Stimulated activated CD8-positive, alpha-beta memory T cell treated with anti-CD3 and anti-CD28 coated beads, Interleukin-4, amount 100 ng/mL, for 4 hours (primary cell): Measurements from ENCODE around the gene PRDM1.

Experiments
- DNase-seq, 2 donors: peaks; one replicate each; pipeline ENCODE4 v3.0.0-alpha.2; 2020; ENCODE audit warnings: low read depth in 2 of 2, low spot score in 1 of 2

Gene PRDM1

DNA sequence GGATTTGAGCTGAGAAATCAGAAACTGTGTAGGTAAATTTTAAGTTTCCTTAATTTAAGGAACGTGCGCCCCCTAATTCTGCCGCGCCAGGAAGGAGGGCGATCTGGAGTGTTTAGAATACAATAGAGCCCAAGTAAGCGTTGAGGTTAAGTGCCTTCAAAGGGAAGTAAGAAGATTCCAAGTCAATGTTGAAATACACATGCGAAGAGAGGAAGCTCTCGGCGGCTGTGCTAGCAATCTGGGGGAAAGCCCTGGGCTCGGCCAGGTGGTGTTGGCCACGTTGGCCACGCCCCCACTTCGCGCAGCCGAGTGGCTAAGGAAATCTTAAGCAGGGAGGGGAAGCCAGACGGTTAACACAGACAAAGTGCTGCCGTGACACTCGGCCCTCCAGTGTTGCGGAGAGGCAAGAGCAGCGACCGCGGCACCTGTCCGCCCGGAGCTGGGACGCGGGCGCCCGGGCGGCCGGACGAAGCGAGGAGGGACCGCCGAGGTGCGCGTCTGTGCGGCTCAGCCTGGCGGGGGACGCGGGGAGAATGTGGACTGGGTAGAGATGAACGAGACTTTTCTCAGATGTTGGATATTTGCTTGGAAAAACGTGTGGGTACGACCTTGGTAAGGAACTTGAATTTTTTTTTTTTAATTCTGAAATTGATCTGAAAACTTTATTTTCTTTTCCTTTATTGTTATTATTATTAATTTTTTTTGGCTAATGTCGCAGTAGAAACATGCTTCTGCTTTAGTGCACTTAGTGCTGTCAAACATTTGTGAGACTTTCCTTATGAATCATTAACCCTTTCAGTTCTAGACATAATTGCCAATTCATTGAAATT is at the start of gene PRDM1:
PRDM1 (plus strand) TSS at position 353 of the 830 bp plus-strand sequence; CDS start at position 571, 218 bp downstream.
- peak in 1 of 2 donors; percentile 64 for DNase-seq

DNA sequence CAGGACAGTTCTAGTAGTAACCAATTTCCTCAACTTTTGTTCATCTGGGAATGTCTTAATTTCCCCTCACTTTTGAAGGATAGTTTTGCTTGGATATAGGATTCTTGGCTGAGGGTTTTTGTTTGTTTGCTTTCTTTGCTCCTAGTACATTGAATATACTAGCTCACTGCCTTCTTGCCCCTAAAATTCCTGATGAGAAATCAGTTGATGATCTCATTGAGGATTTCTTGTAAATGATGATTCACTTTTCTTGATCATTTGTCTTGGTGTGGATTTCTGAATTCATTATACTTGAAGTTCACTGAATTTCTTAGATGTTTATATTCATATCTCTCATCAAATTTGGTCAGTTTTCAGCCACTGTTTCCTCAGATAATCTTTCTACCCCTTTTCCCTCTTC is 49.1 kb upstream of the PRDM1 start:
- DNase-seq: no peak

DNA sequence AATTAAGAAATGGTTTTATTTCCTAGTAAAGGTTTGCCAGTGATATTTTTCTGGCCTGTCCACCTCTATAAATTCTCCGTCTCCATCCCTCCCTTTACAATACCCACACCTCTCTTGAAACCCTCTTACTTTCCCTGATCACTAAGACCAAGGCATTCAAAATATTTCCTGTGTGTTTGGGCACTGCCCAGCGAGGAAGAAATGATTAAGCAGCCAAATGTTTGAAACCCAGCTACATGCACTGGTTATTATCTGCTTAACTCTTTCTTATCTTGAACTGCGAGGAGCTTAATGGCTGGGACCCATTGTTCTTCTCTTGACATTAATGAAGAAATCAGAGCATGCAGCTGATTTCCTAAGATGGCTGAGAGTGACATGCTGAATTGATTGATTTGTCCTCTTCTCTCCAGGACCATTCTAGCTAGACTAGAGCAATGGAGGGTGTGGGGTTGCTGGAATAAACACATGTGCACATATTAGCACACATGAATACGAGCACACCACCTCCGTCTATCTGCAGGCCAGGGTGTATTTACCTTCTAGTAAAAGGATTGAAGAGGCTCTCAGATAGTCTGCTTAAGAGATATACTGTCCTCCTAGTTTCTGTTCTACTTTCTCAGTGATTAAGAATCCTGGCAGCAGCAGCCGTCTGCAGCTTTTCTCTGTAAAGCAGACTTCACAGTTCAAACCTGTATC is 46.1 kb upstream of the PRDM1 start:
- DNase-seq: no peak

DNA sequence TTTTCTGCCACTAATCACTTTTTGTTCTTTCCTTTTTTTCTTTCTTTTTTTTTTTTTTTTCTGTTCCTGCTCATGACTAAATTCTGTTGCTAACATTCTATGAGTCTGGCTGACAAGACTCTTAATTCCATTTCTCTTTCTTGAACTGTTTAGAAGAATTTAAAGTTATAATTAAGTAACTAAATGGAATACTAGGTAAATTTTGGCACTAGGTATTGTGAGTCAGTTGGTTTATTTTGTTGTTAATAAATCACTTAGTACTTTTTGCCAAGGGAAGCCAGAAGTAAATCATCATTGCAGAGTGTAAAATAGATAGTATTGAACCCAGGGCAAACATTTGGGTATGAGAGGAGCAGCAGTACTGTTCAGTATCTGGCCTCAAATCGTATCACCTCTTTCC is 42.0 kb upstream of the PRDM1 start:
- DNase-seq: no peak

DNA sequence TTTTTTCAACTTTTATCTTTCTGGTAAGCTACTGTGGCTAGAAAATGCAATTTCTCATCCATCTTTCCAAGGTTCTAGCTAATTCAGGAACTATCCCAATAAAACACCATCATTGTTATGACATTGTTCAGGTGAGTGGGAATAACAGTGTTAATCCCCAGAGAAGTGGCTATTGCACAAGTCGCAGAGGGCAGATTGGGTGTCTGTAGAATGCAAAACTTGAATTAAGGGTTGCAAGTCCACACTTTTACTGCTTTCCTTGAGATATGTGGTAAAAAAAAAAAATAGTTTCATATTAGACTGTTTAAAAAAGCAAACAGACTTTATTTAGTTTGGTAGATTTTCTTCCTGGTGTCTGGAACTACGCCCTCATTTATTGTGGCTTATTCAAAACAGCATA is 41.1 kb upstream of the PRDM1 start:
- no peak for DNase-seq

DNA sequence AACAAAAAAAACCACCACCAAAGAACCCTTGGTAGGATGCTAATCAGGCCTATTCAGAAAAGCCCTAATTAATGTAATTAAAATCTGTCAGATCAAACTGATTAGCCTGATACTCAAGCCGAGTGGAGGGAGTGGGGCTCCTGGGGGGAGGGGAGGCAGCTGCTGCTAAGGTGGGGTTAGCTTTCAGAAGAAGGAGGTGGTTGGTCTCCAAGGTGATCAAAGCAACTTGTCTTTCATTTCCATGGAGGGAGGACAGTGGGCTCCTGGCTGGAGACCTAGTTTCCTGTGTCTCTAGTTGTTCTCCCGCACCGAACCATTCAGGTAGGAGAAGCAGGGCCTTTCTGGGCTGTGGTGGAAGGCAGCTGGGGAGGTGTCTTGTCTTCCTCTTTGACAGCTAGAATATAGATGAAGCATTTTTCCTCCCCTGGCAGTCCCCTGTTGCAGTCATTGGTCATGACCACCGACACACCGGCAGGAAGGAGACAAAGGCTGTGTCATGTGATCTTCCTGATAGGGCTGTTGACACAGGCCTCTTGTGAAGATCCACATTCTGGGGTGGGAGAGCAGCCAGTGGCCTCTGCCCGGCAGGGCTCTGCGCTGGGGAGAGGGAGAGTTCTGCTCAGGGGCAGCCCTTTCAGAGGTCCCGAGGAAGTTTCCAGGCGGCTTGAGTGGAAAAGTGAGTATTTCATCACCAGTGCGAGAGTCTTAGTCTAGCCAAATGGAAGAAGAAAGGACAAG is 39.9 kb upstream of the PRDM1 start:
- no peak for DNase-seq

DNA sequence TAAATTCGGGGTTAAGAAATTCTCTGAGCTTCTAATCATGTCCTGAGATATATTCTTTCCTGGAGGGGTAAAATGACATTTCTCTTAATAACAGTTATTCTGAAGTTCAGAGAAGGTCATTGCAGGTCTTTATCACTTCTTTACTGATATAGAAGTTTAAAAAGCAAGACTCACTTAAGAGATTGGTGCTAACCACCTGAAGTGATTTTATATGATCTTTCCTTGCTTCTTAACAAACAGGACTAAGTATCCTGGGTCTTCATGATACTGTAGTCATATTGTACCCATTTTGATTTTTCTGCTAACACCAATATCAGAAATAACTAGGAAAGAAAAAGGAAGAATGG is 39.3 kb upstream of the PRDM1 start:
- no peak for DNase-seq

DNA sequence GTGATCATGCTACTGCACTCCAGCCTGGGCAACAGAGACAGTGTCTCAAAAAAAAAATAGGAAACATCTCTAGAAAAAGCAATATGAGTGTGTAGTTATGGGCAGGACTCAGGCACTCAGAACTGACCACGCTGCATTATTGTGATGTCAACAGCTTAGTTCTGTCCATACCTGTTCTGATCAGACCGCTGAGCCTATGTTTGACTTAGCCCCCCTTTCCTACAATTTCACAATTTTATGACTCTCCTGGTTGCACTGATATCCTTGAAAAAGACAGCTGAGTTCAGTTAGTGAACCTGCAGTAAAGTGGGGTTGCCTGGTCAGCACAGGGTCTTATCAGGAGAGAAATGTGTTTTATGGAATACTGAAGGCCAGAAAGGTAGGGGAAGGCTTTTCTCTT is 37.8 kb upstream of the PRDM1 start:
- DNase-seq: no peak

DNA sequence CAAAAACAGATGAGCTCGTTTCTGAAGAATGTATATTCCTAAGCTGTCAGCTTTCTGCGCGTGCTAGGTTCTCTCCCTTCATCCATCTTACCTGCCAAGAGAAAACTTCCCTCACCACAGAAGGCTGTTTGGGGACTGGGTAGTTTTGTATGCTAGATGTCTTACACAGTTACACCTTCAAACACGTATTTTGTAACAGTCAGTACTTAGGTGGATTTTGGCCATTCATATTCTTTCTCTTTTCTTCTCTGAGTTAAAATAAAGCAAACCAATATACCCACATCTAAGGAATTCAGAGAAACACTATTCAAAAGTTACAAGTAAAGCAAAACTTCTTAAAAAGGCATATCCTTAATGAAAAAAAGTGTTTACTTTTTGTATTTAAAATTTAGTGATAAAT is 35.6 kb upstream of the PRDM1 start:
- DNase-seq: no peak

DNA sequence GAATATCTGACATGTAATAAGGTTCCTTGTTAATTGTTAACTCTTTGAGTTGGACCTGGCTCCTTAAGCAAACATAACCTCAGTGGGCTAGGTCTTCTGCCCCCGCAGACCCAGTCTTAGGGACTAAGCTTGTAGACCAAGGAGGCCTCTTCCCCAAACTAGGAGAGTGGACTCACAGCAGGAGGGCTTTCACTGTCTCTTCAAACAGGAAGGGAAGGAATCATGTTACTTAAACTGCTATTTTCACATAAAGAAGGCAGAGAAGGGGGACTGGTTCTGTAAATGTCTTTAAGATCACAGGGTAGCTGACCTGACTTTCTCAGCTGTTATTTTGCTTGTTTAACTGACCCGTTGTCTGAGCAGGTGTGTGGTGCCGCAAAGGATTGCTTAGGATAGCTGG is 34.9 kb upstream of the PRDM1 start:
- DNase-seq: no peak

DNA sequence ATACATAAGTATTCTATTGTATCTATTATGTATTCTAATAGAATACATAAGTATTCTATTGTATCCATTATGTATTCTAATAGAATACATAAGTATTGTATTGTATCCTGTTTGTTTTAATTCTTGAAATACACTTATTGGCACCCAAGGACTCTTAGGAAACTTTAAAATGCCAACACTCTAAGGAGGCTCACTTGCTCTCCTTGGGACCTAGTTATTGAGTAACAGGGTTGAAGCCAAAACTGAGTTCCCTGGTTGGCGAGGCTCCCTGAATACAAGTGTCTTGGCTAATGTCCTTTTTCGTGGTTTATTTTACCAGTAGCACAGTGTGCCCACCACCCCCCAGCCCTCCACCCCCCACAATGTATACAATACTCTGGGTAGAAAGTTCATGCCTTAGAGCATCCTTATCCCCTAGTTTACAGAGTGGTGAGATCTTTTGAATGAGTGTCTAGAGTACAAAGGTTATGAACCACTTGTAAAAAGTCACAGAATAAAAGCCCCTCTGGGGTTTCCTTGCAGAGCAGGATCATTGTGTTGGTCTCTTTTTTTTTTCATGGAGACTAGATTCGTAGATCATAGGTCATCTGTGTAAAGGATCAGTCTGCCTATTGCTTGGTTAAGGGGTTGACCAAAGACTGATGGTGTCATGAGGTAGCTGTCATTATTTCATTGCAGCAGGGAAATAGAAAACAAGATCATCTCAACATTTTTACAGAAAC is 32.5 kb upstream of the PRDM1 start:
- DNase-seq: no peak

DNA sequence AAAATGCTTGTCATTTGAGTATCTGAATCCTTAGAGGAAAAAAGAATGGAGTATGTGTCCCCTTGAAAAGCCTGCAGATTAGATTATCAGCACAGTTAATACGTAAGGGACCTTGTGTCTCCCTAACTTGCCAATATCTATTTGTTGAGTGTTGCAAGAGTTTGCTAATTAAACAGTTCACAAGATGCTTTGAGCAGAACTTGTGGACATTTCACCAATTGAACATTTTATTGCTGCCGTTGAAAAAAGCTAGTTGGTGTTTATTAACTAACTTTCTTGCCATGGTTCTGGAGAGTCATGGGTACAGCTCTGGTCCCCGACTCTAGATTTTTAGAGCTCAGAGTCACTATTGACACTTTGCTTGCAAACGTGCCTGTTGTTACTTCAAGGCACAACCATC is 30.6 kb upstream of the PRDM1 start:
- no peak for DNase-seq

DNA sequence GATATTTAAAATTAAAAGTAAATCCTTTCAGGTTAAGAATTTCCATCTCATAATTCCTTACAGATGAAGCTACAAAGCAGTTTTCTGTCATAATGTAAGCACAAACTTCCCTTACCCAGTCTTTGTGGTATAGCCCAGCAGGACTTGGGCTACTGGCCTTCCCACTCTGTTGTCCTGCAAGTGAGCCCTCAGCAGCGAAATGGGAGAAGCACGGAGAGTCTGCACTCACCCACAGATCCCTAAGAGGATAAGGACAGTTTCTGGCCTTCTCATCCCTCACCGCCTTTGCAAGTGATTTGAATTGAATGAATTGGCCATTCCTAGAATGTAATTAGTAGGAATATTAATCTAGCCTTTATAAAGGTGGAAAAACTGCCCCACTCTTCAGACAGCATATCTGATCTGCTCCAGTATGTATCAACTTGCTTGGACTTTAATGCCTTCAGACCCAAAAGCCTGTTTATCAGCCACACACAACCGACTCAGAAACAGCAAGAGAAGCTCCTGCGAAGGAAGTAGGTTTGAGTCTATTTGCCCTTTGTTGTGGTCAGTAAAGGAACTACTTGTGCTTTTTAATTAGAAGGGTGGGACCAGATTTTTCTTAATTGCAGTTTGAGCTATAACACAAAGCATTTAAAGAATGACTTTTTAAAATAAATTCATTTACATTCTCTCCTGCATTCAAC is 29.9 kb upstream of the PRDM1 start:
- DNase-seq: no peak

DNA sequence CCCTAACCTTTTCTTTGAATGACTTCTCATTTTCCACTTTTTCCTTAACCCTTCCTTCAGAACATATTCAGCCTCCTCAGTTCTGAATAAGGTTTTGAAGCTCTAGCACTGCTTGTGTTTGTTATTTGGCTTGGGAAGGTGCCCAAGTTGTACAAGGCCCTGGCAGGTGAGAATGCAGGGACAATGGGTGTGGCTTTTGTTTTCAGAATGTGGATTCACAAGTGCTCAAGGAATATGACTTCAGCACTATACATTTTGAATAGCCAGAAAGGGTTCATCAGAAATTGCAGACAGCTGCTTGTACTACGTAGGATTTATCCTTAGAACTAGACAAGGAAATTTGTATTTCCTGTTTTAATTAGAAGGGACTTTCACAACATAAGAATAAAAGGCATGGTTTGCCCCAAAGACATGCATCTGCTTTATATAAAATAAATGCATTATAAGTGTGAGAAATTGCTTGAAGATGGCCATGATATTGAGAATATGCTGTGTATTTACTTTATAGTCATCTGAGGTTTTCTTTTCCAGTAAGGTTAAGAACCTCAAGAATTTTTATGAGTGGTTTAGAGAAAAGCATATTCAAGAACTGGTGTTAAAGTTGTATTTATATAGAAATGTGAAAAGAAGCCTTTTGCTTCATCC is 29.3 kb upstream of the PRDM1 start:
- DNase-seq: no peak

DNA sequence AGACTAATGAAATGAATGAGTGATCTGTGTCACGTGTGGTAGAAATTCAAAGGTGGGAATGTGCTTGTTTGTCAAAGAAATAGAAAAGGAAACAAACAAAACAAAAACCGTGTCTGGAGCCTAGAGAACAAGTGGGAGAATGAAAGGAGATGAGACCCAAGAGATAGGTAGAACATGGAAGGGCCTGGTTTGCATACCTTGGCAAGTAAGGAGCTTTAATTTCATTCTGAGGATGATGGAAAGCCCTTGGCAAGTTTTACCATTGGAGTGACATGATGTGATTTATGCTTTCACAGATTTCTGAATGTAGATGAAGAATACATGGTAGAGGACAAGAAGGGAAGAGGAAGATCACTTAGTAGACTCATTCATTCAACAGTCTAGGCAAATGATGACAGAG is 26.8 kb upstream of the PRDM1 start:
- DNase-seq: no peak

DNA sequence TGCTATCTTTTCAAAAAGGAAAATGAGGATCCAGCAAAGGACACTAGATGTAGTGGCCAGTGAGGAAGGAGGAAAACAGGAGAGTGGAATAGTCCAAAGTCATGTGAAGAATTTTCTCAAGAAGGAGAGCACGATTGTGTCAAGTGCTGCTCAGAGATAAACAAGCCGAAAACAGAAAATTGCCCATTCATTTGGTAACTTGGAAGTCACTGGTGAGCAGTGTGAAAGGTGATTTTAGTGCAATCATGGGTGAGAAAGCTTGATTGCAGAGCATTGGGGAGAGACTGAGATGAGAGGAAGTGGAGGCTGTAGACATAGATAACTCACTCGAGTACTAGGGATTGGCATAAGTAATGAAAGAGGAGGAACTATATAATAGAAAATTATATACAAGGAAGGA is 26.0 kb upstream of the PRDM1 start:
- no peak for DNase-seq

DNA sequence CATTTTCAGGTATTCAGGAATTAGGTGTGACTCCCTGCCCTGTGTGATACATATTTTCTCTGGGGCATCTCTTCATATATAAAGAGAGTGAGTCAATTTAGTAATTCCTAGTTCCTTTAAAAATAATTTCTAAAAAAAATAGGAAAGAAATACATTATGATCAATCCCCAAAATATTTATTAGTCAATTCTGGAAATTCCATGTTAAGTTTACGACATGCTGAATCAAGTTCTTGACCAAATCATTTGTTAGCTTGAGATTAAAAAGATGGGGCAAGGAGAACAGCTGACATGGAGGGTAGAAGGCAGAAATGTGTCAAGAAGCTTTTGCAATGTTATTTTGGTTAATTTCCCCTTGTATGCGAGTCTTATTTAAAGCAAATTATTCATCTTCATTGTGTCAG is 22.7 kb upstream of the PRDM1 start:
- DNase-seq: no peak

DNA sequence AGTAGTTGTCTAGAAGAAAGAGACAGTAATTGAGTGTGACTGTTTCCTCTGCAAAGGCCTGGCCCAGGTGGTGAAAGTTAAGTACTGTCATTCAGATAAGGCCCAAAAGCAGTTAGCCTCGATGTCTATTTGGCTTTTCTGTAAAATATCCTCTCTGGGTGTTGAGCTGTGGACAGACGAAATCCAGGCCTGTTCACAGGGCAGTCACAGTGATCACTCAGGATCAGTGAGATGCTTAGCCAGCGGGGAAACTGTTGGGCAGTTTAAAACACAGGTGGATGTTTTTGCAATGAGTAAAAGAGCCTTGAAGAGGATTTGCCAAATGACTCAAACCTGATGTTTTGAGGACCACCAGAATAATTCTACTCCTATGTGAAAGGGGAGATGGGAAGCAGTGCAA is 22.0 kb upstream of the PRDM1 start:
- DNase-seq: no peak

DNA sequence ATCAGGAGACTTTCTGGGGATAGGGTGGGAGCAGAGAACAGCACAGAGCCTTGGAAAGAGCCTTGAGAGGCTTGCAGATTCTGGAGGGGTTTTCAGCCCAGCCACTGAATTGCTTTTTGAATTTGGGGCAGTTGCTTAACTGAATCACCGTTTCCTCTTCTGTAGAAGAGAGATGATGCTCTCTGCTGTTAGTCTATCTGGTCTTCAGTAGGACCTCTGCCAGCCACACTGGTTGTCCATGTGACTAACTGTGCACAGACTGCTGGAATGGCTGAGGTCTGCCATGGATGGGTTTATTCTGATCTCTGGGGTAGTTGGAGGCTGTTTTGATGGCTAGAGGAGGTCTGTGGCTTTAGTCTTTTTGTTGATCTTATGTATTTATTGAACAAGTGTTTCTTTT is 21.4 kb upstream of the PRDM1 start:
- DNase-seq: no peak

DNA sequence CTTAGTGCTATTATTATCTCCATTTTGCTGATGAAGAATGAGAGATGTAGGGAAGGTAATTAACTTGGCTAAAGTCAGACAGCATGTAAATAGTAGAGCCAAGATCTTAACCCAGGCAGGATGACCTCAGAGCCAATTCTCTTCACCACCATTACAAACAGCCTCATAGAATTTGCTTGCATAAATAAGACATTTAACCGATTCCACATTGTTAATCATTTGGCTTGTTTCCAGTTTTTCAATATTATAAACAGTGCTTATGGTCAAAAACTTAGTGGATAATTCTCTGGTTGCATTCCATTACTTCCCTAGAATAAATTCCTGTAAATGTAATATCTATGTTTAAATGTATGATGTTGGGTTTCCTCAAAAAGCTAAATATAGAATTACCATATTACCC is 19.1 kb upstream of the PRDM1 start:
- DNase-seq: no peak
